ENCODE data around the gene RNF7.
"Not testable (repeated sequence)": the region's sequence is repeated elsewhere in the genome, so short reads cannot be mapped to it uniquely, and the experiment has no call there.

The RNF7 gene

DNA sequence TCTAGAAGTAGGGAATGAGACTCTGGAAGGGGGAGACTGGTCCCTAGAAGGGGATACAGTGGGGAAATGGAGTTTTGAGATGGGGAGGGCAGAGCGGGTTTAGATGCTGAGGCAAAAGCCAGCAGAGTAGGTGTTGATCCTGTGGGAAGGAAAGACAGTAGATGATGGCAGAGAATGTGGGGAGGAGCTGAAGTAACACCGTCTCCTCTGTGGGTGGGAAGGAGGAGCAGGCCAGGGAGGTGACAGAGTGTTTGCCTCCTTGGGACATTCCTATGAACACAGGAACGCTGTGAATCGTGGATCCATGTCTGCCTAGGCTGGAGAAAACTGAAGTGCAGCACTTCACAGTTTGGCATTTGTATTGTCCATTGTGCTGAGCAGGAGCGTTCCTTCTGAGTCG lies 45.5 kb downstream of the RNF7 start:
- DNase-seq, result no peak

DNA sequence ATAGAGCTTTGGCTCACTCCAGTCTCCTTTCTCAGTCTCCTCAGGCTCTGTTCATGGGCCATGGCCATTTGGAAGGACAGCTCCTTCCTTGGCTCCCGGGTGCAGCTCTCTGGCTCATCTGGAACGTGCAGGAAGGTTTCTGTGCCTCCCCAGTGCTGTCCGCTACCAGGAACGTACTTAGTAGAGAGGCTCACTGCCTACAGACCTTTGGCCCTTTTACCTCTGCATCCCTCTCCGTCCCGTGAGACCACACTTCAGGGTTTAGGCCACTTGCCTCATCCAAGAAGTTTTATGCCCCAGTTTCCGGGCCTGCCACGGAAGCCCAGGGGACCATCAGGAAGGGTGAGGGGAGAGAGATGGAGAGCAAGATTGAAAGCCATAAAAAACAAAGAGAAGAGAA lies 46.0 kb downstream of the RNF7 start:
- DNase-seq, result no peak

DNA sequence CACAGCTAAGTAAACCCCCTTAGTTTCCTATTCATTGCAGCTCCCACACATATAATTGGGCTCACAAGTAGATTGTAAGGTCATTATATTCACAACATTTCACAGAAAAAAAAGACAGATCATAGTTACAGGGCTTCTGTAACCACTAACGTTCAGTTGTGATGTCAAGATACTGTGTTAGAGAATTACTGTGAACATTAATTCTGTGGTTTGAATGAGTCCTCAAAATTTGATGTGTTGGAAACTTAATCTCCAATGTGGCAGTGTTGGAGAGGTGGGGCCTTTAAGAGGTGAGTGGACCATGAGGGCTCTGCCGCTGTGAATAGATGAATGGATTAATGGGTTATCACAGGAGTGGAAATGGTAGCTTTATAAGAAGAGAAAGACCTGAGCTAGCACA lies 46.4 kb downstream of the RNF7 start:
- no peak for DNase-seq

DNA sequence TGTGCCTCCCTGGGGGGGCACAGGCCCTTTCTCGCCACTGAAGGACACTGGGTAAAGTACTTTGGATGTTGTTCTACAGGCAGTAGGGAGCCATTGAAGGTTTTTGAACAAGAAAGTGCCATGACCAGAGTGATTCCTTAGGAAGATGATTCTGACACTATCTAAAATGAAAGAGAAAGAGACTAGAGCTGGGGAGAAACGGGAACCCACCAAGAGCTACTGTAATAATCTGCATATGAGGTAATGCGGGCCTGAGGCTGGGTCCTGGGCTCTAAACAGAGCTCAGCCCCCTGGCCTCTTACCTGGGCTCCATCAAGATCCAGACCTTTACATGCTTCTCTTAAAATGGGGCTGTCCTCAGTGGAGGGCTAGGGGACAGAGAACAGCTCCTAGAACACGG lies 50.1 kb downstream of the RNF7 start:
- DNase-seq, result no peak

DNA sequence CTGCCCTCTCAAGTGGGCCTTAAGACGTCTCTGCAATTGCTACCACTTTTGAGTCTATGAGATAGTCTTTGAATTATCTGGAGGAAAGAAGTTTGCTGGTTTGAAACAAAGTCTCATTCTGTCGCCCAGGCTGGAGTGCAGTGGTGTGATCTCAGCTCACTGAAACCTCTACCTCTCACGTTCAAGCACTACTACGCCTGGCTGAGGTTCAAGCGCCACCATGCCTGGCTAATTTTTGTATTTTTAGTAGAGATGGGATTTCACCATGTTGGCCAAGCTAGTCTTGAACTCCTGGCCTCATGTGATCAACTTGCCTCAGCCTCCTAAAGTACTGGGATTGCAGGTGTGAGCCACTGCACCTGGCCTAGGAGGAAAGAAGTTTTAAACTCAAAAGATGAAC lies 50.7 kb downstream of the RNF7 start:
- DNase-seq, result not testable (repeated sequence)

DNA sequence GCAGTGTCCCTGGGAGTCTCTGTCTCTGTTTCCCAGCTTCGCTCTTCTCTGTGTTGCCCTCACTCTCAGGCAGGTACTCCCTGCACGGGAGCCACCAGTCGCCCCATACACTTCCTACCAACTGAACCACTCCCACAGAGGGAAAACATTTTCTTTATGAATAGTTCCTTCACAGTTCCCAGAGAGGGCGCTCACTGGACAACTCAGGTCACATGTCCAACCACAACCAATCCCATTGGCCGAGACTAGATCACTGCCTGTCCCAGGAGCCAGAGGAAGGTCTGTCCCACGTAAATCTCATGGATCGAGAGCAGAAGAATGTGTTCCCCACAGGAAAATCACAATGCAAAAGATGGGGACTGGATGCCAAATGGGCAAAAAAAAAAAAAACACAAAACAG lies 51.2 kb downstream of the RNF7 start:
- DNase-seq, result no peak

DNA sequence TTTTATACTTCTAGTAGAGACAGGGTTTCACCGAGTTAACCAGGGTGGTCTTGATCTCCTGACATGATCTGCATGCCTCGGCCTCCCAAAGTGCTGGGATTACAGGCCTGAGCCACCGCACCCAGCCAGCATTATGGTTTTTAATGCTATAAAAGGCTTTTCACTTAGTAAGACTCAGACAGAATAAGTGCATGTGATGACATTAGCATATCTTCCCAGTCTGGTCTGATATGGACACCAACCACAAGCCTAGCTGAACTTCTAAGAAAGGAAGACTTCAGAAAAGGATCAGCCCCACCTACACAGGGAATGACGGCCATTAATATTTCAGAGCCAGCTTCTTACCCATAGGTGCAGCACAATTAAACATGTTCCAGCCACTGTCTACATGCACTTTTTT lies 52.1 kb downstream of the RNF7 start:
- no peak for DNase-seq

DNA sequence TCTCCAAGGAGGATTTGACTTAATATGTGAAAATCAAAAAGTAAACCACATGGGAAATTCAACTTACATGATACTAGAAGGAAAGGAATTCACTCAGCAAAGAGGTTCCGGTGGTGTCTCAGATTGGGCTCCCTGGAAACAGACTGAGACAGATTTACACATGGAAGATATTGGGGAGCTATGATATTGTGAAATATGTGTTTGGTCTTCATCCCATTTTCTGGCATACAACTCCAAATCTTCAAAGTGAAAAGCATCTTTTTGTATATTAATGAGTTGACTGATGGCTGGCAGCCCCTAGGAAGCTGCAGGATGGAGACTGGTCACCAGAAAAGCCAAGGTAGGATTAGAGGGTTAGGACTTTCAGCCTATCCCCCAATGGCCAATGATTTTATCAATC lies 54.4 kb downstream of the RNF7 start:
- DNase-seq, result no peak

DNA sequence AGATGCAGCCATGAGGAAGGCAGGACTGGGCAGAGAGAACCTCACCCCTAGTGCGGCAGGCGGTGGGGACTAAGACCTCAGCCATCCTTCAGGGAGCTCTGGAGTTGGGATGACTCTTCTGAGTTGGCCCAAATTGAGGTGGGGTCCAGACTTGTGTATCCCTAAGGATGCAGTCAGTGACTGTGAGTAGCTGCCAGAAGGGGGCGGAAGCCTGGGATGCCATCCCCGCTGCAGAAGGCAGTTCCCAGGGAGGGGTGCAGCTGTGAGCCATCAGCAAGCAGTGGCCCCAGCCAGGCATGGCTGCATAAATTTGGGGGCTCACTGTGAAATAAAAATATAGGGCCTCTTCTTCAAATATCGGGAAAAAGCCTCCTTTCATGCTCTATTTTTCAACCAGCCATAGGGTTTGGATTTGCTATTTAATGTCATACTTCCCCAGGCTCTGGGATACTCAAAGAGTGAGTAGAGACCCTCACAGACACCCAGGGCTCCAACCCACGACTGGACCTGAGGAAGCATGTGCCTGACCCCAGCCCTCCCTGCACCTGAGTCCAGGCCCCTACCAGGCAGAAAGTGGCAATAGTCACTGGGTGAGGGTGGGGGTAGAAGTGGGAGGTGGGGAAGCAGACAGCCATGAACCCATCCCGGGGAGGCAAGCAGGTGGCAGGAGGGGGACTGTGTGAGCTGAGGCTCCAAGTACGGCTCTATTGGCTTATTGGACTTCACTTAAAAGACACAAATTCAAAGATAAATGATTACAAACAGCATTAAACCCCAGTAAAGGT lies 55.6 kb downstream of the RNF7 start:
- DNase-seq, result no peak

DNA sequence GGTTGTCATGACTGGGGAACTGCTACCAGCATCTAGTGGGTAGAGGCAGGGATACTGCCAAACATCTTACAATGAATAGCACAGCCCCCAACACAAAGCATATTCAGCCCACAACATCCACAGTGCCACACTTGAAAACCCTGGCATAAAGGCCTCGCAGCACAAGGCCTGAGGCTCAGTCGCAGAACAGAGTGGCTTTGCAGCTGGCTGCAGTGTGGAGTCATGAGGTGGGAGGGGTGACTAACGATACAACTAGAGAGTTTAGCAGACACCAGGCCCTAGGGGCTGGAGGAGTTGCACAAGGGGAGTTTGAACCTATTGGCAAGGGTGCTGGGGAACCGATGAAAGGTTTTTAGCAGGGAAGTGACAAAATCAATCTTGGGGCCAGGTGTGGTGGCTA lies 57.2 kb downstream of the RNF7 start:
- DNase-seq, result no peak

DNA sequence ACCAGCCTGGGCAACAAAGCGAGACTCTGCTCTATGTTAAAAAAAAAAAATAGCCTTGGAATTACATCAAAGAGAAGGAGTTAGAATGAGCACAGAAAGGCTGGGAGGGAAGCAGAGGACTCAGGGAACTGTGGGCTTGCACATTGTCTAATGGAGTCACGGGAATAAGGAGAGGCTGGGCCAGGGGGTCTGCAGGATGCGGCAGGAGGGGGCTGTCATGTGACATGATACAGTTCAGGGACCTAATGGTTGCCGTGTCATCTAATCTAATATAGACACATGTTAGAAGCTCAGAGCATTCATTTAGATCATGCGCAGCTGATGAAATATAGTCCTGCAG lies 57.6 kb downstream of the RNF7 start:
- no peak for DNase-seq

DNA sequence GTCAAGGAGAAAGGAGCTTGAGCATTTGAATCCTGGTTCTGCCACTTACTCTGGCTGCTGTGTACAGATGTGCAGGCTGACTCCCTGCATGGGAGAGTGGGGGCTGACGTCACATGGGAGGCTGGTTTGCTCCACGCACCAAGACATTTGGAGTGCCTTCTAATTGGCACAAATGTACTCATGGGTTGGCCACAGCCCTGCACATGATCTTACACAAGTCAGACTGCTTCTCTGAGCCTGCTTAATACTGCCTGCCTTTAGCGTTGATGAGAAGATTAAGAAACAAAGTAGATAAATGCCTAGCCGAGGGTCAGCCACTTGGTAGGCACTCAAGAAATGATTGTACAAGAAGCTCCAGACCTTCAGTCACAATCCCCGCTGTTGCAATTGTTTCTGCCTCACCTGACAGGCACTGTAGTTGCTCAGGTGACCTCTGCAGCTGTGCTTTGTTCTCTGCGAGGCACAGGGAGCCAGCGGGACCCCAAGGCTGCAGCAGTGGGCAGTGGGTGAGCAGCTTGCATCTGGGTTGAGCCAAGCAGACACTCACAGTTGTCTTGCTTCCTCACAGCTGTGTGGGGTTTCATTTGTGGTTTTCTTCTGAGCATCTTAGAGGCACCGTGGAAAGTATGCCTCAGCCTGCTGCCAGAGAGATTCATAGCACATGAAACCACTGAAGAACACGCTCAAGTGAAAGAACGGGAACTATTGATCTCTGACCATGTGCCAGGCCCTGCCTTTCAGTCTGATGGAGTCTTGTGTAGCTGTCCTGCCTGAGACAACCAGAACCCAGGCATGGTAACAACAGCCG lies 58.2 kb downstream of the RNF7 start:
- no peak for DNase-seq

Measured in NCI-H1105 treated with DMSO at 0.1 percent for 48 hours (cell line).